Uterus (tissue), 2 donors: ENCODE data around the gene MUS81.
A peak's percentile ranks its signal among the peaks of the same experiment; 100 is the strongest.

Experiments used
- POLR2A ChIP-seq, 2 donors: fragments of 450-650 bp; IDR thresholded peaks; one replicate each; pipeline ENCODE4 v1.6.1; 2016; ENCODE audit warnings: antibody characterized with exemption in 2 of 2, mild to moderate bottlenecking in 1 of 2, moderate library complexity in 1 of 2
- TF ChIP-seq, protein P1 (sequence below), 4 experiments: fragments of 200-600 bp in 2 of 4; fragments of 450-650 bp in 2 of 4; sonication (generic) in 2 of 4; IDR thresholded peaks; one replicate each; pipeline ENCODE4 v1.5.1; 2016 to 2019; ENCODE audit warnings: antibody characterized with exemption in 4 of 4, mild to moderate bottlenecking in 2 of 4, moderate library complexity in 1 of 4

DNA sequence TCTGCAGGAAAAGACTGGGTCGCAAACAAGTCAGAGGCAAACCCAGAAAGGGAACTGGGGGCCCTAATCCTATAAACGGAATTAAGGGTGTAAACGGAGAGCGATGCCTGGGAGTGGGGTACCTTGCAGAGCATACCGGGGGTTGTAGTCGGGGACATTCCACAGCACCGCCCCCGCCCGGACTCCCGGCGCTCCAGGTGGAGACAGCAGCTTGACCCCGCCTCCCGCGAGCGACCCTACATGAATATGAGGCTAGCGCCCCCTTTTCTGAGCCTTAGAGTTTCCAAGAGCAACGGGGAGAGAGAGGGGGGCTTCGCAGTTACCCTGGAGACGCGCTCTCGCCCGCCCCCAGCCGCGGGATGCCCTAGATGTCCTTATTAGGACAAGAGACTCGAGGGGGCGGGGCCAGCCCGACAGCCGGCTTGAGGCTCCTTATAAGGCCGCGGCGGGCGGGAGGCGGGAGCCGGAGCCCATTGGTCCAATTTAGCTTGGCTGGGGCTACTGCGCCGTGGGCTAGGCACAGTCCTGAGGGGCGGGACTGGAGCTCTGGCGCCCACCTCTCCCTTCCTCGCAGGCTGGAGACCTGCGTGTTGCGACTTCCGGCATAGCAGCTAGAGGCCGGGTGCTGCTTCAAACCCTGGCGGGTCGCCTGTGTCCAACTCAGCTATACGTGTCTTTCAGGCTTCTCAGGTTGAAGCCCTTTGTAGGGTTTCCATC is 980 bp upstream of the MUS81 start:
- TF ChIP-seq, protein P1, sequence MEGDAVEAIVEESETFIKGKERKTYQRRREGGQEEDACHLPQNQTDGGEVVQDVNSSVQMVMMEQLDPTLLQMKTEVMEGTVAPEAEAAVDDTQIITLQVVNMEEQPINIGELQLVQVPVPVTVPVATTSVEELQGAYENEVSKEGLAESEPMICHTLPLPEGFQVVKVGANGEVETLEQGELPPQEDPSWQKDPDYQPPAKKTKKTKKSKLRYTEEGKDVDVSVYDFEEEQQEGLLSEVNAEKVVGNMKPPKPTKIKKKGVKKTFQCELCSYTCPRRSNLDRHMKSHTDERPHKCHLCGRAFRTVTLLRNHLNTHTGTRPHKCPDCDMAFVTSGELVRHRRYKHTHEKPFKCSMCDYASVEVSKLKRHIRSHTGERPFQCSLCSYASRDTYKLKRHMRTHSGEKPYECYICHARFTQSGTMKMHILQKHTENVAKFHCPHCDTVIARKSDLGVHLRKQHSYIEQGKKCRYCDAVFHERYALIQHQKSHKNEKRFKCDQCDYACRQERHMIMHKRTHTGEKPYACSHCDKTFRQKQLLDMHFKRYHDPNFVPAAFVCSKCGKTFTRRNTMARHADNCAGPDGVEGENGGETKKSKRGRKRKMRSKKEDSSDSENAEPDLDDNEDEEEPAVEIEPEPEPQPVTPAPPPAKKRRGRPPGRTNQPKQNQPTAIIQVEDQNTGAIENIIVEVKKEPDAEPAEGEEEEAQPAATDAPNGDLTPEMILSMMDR (IDR thresholded peaks at IDR 0.05), result peak in 2 of 4 experiments; percentile 19 to 24
- TF ChIP-seq POLR2A (IDR thresholded peaks at IDR 0.05), result peak; percentile 95 to 99
